H1 (cell line): Measurements from ENCODE around the gene DNAJA3. TPM values are rescaled to one million over a fixed set of nuclear protein-coding genes. Genes with fewer than 3 reads are reported as not detected.

Source experiments
- CTCF ChIA-PET: fragments of 300-600 bp; sonication (Branson Sonifier 250); formaldehyde crosslinking; loops from one replicate; lab custom pipeline; 2021; ENCODE audit not compliant: partially characterized antibody; lab: Charles Lee
- POLR2A ChIA-PET: fragments of 300-600 bp; sonication (Branson Sonifier 250); formaldehyde crosslinking; loops from one replicate; lab custom pipeline; 2021; ENCODE audit warnings: inconsistent platforms; ENCODE audit not compliant: partially characterized antibody; lab: Charles Lee
- DNase-seq, 2 experiments: peaks; one replicate each; pipeline versions ENCODE4 v3.0.0 to v3.0.0-alpha.2; 2010 to 2022; ENCODE audit warnings: low spot score in 2 of 2, low read depth in 1 of 2, mixed read lengths in 1 of 2
- FAIRE-seq: peaks from 2 replicates; lab custom pipeline; 2011; peaks lifted over from hg19 to GRCh38; lab: Jason Lieb, UNC
- H2AFZ ChIP-seq: 2 replicates; pipeline ENCODE4 v1.8.1; 2012; ENCODE audit warnings: low read length, inconsistent platforms
- H2AK5ac ChIP-seq: 2 replicates; pipeline ENCODE4 v1.6.1; 2013; ENCODE audit warnings: low read depth, low read length
- H2BK120ac ChIP-seq: replicated peaks from 2 replicates; pipeline ENCODE3; 2013; ENCODE audit warnings: low read depth, low read length, inconsistent platforms
- H2BK12ac ChIP-seq: 2 replicates; pipeline ENCODE4 v1.6.1; 2013; ENCODE audit warnings: low read depth, low read length
- H2BK15ac ChIP-seq: 2 replicates; pipeline ENCODE4 v1.6.1; 2013; ENCODE audit warnings: low read length
- H2BK20ac ChIP-seq: 2 replicates; pipeline ENCODE4 v1.6.1; 2013; ENCODE audit warnings: low read length
- H2BK5ac ChIP-seq: 2 replicates; pipeline ENCODE4 v1.6.1; 2013; ENCODE audit warnings: low read depth, low read length
- H3K14ac ChIP-seq: 2 replicates; pipeline ENCODE4 v1.6.1; 2013; ENCODE audit warnings: inconsistent platforms; ENCODE audit not compliant: insufficient read length
- H3K18ac ChIP-seq: 2 replicates; pipeline ENCODE4 v1.6.1; 2013; ENCODE audit warnings: low read length; ENCODE audit errors: extremely low read depth
- H3K23ac ChIP-seq: 2 replicates; pipeline ENCODE4 v1.6.1; 2013; ENCODE audit warnings: inconsistent platforms; ENCODE audit not compliant: insufficient read length
- H3K23me2 ChIP-seq: 2 replicates; pipeline ENCODE4 v1.6.1; 2013; ENCODE audit warnings: low read depth, low read length
- H3K27ac ChIP-seq: 2 replicates; pipeline ENCODE4 v1.6.1; 2011; ENCODE audit warnings: low read depth, low read length, inconsistent platforms
- H3K27me3 ChIP-seq, 4 experiments: replicated peaks in 1 of 4; 1 replicate in 1 of 4; 2 replicates in 3 of 4; pipeline versions ENCODE4 v1.6.1 to v1.8.1; 2011 to 2013; ENCODE audit warnings: low read length in 3 of 4, mild to moderate bottlenecking in 3 of 4, inconsistent platforms in 2 of 4, mixed read lengths in 2 of 4, moderate library complexity in 1 of 4; ENCODE audit not compliant: control insufficient read depth in 3 of 4, insufficient read depth in 3 of 4; ENCODE audit errors: extremely low read depth in 1 of 4
- H3K36me3 ChIP-seq, 4 experiments: 2 replicates each; pipeline versions ENCODE4 v1.6.1 to v1.8.1; 2011 to 2013; ENCODE audit warnings: mild to moderate bottlenecking in 4 of 4, low read length in 3 of 4, moderate library complexity in 2 of 4, control low read depth in 1 of 4, inconsistent platforms in 1 of 4; ENCODE audit not compliant: insufficient read depth in 4 of 4, control insufficient read depth in 2 of 4
- H3K4ac ChIP-seq: replicated peaks from 2 replicates; pipeline ENCODE3; 2013; ENCODE audit warnings: low read length, low read depth, mixed read lengths, inconsistent platforms; ENCODE audit not compliant: insufficient read length
- H3K4me1 ChIP-seq, 4 experiments: replicated peaks in 1 of 4; 1 replicate in 1 of 4; 2 replicates in 3 of 4; pipeline versions ENCODE4 v1.6.1 to v1.8.1; 2011 to 2013; ENCODE audit warnings: low read length in 3 of 4, inconsistent platforms in 2 of 4, mixed read lengths in 1 of 4; ENCODE audit not compliant: insufficient read depth in 4 of 4, control insufficient read depth in 3 of 4
- H3K4me2 ChIP-seq, 2 experiments: 2 replicates each; pipeline versions ENCODE4 v1.6.1 to v1.8.1; 2011 to 2013; ENCODE audit warnings: low read depth in 2 of 2, low read length in 2 of 2, control low read depth in 1 of 2, inconsistent platforms in 1 of 2, mild to moderate bottlenecking in 1 of 2; ENCODE audit not compliant: insufficient read depth in 1 of 2
- H3K4me3 ChIP-seq, 4 experiments: fragments of 200-600, 300-600 bp in 1 of 4; sonication (generic), shearing (Covaris generic), sonication (Bioruptor Twin) in 1 of 4; 2 replicates each; pipeline versions ENCODE4 v1.5.1 to v1.8.1; 2011 to 2016; ENCODE audit warnings: low read length in 4 of 4, low read depth in 3 of 4, control low read depth in 2 of 4, inconsistent platforms in 2 of 4, mild to moderate bottlenecking in 2 of 4, mixed read lengths in 1 of 4, moderate library complexity in 1 of 4; ENCODE audit not compliant: insufficient read depth in 2 of 4; ENCODE audit errors: extremely low read depth in 1 of 4
- H3K56ac ChIP-seq: replicated peaks from 2 replicates; pipeline ENCODE3; 2013; ENCODE audit warnings: low read depth, mild to moderate bottlenecking, mixed read lengths, low read length, inconsistent platforms; ENCODE audit not compliant: insufficient read length
- H3K79me1 ChIP-seq: 2 replicates; pipeline ENCODE4 v1.6.1; 2013; ENCODE audit warnings: low read depth, low read length, control low read depth
- H3K79me2 ChIP-seq, 2 experiments: 2 replicates each; pipeline versions ENCODE4 v1.6.1 to v1.8.1; 2012 to 2013; ENCODE audit warnings: low read length in 2 of 2, mild to moderate bottlenecking in 2 of 2, inconsistent platforms in 1 of 2; ENCODE audit not compliant: insufficient read depth in 2 of 2, control insufficient read depth in 1 of 2
- H3K9ac ChIP-seq, 4 experiments: replicated peaks in 1 of 4; 1 replicate in 1 of 4; 2 replicates in 3 of 4; pipeline versions ENCODE4 v1.6.1 to v1.8.1; 2011 to 2013; ENCODE audit warnings: low read depth in 3 of 4, low read length in 3 of 4, control low read depth in 2 of 4, mild to moderate bottlenecking in 2 of 4, moderate library complexity in 2 of 4, inconsistent platforms in 1 of 4; ENCODE audit errors: extremely low read depth in 1 of 4
- H3K9me3 ChIP-seq, 2 experiments: 2 replicates each; pipeline versions ENCODE4 v1.6.1 to v1.8.1; 2012 to 2013; ENCODE audit warnings: mild to moderate bottlenecking in 2 of 2, moderate library complexity in 2 of 2, control low read depth in 1 of 2, inconsistent platforms in 1 of 2, low read depth in 1 of 2, low read length in 1 of 2, mixed read lengths in 1 of 2; ENCODE audit not compliant: insufficient read depth in 2 of 2
- H4K20me1 ChIP-seq, 2 experiments: replicated peaks in 1 of 2; 2 replicates each; pipeline versions ENCODE3 to v1.8.1; 2011 to 2013; ENCODE audit warnings: inconsistent platforms in 2 of 2, low read length in 2 of 2, mild to moderate bottlenecking in 1 of 2; ENCODE audit not compliant: insufficient read depth in 2 of 2, control insufficient read depth in 1 of 2
- H4K5ac ChIP-seq: 2 replicates; pipeline ENCODE4 v1.6.1; 2013; ENCODE audit warnings: low read length, low read depth, mixed read lengths, inconsistent platforms; ENCODE audit not compliant: insufficient read length
- H4K8ac ChIP-seq: 2 replicates; pipeline ENCODE4 v1.8.0; 2013; ENCODE audit warnings: mild to moderate bottlenecking, moderate library complexity, low read length, inconsistent platforms; ENCODE audit not compliant: insufficient read depth; ENCODE audit errors: extremely low read depth
- H4K91ac ChIP-seq: replicated peaks from 2 replicates; pipeline ENCODE3; 2013; ENCODE audit warnings: low read length, mixed read lengths, inconsistent platforms; ENCODE audit not compliant: insufficient read length
- EGR1 ChIP-seq: IDR thresholded peaks from 2 replicates; pipeline ENCODE4 v1.6.1; 2011; ENCODE audit warnings: low read depth, low read length, borderline replicate concordance
- NRF1 ChIP-seq: IDR thresholded peaks from 2 replicates; pipeline ENCODE4 v1.6.1; 2011; ENCODE audit warnings: mild to moderate bottlenecking, low read depth, low read length, improper control_type of control experiment
- RFX5 ChIP-seq: IDR thresholded peaks from 2 replicates; pipeline ENCODE4 v1.6.1; 2011; ENCODE audit warnings: low read depth, low read length, improper control_type of control experiment, borderline replicate concordance
- RNF2 ChIP-seq: fragments of 200-900, 300-1000 bp; sonication (generic); IDR thresholded peaks from 2 replicates; pipeline ENCODE4 v1.7.1; 2016; ENCODE audit warnings: borderline replicate concordance, low read depth, mild to moderate bottlenecking, antibody characterized with exemption, low read length; ENCODE audit not compliant: poor library complexity, severe bottlenecking; ENCODE audit errors: missing control alignments
- SAP30 ChIP-seq: fragments of 300-600 bp; sonication (generic); IDR thresholded peaks from 2 replicates; pipeline ENCODE4 v1.7.1; 2012; ENCODE audit warnings: low read length, moderate library complexity, mild to moderate bottlenecking, inconsistent platforms; ENCODE audit not compliant: insufficient read depth, insufficient replicate concordance
- YY1 ChIP-seq: IDR thresholded peaks from 2 replicates; pipeline ENCODE4 v1.6.1; 2011; ENCODE audit warnings: low read depth, mild to moderate bottlenecking, low read length
- WGBS, 2 experiments: shearing (Covaris generic) in 1 of 2; methylation state at CpG; one replicate each; pipeline versions ENCODE4 v1.1.6 to v1.1.7; 2013 to 2015; ENCODE audit warnings: low lambda C conversion rate in 2 of 2, mixed read lengths in 2 of 2, inconsistent platforms in 1 of 2, low coverage in 1 of 2, missing lambda C conversion rate in 1 of 2; ENCODE audit not compliant: insufficient replicate concordance in 2 of 2, insufficient coverage in 1 of 2, insufficient read length in 1 of 2; ENCODE audit errors: extremely low coverage in 1 of 2, missing lambda C conversion rate in 1 of 2; 5-methylcytosine and 5-hydroxymethylcytosine counted together
- polyA plus RNA-seq, 7 experiments: library from polyadenylated mRNA; depleted of rRNA in 3 of 7; stranded (reverse) in 5 of 7; unstranded in 2 of 7; fragments of >200 nt in 5 of 7; fragments of 200-250 nt in 2 of 7; gene quantifications; 1 replicate in 5 of 7; 2 replicates in 1 of 7; 4 replicates in 1 of 7; pipeline versions ENCODE4 v1.2.1 to v1.2.3, GENCODE V29; 2011 to 2013; ENCODE audit warnings: missing spikeins in 2 of 7, mixed read lengths in 2 of 7
- total RNA-seq: library from RNA; stranded (reverse); fragmentation: NEBNext Ultra II Directional; extraction: Animal tissue kit (Norgen Biotek cat#: 25700); gene quantifications from 2 replicates; pipeline ENCODE4 v1.2.1, GENCODE V29; 2021

The DNAJA3 gene
- total and polyA plus RNA-seq, 2 of the 8 experiments (the other 6 are each of a cell fraction or from before 2014, with no cell fraction given), result 37.3 to 59.1 TPM

GRCh38 chr16:4378999-4379690 lies 46.5 kb upstream of the DNAJA3 start:
- peaks cover 5 to 26% of the 10 kb centered on the region in 2 experiments for H4K20me1 ChIP-seq
- no peak overlapping the region for H3K56ac ChIP-seq
- no peak overlapping the region for H3K4me2 ChIP-seq
- peak overlapping the region; percentile 71; the same call in 1 of the 2 replicates for H2BK5ac ChIP-seq
- CTCF ChIA-PET, result interaction anchor here (0.8 to 24.8 kb wide), 12 partner anchors 9 to 121 kb away, joined by 3 to 659 read pairs (median 4); no protein-coding TSS in a partner anchor
- H2BK120ac ChIP-seq, result no peak overlapping the region
- H3K79me1 ChIP-seq, result peaks cover 3% of the 10 kb centered on the region; the same call in 1 of the 2 replicates
- no peak overlapping the region for H3K14ac ChIP-seq
- peaks cover 0 to 18% (median 2%) of the 10 kb centered on the region in 4 experiments; a peak in 4 of 8 replicates for H3K36me3 ChIP-seq
- POLR2A ChIA-PET, result interaction anchor here (1.0 to 11.7 kb wide), 8 partner anchors 9 to 107 kb away, joined by 3 to 223 read pairs (median 12); partner anchors contain the start of gene PAM16
- H3K23ac ChIP-seq, result no peak overlapping the region
- no peak overlapping the region for H2BK20ac ChIP-seq
- no peak overlapping the region for H4K5ac ChIP-seq
- FAIRE-seq, result no peak
- no peak overlapping the region for H2AK5ac ChIP-seq
- 0 out of 2 replicates have a peak overlapping the region, but pooled peaks have one; percentile 25 for H3K27ac ChIP-seq
- peak overlapping the region; percentile 83 for H4K8ac ChIP-seq
- no peaks in the 10 kb centered on the region; the same call in 1 of the 2 replicates for H3K23me2 ChIP-seq
- H3K18ac ChIP-seq, result no peak overlapping the region; the same call in 1 of the 2 replicates
- no peak overlapping the region for H3K4me3 ChIP-seq
- WGBS, 2 experiments, result 86% methylated on average over 18 of the region's 21 CpGs; no CpG with 5 or more reads in 1 of the 2 experiments
- H3K9ac ChIP-seq, result no peak overlapping the region; a peak in 1 of 7 replicates
- H3K27me3 ChIP-seq, result no peaks in the 10 kb centered on the region
- no peaks in the 10 kb centered on the region for H3K9me3 ChIP-seq
- DNase-seq, result no peak
- H3K79me2 ChIP-seq, result peaks cover 0 to 11% of the 10 kb centered on the region in 2 experiments; a peak in 1 of 4 replicates
- no peak overlapping the region for H2AFZ ChIP-seq
- no peak overlapping the region for H4K91ac ChIP-seq
- peak overlapping the region; percentile 61; the same call in 1 of the 2 replicates for H2BK15ac ChIP-seq
- H3K4me1 ChIP-seq, result peaks cover 4 to 44% (median 37%) of the 10 kb centered on the region in 4 experiments
- H3K4ac ChIP-seq, result no peak overlapping the region
- peak overlapping the region; percentile 68; the same call in 1 of the 2 replicates for H2BK12ac ChIP-seq
- TF ChIP-seq YY1 (no peak), RFX5 (no peak), RNF2 (no peak), SAP30 (no peak), EGR1 (no peak), NRF1 (no peak)
